Stimulated activated naive CD8-positive, alpha-beta T cell treated with anti-CD3 and anti-CD28 coated beads, Interleukin-15, Interleukin-2, amounts not matched to agents 100 U/mL and 50 U/mL, for 24 hours (primary cell): ENCODE data around the gene RPS6KA2.
A peak's percentile ranks its signal among the peaks of the same experiment; 100 is the strongest.

Experiments used
- ATAC-seq: fragments of 150-1000 bp; cut with Tn5 transposase; one replicate; pipeline ENCODE4 v1.10.0; 2021
- DNase-seq: peaks from one replicate; pipeline ENCODE4 v3.0.0; 2021

Gene RPS6KA2

GRCh38 chr6:166627033-166627874, at the start of gene RPS6KA2:
TSS of gene RPS6KA2 (minus strand) at chr6:166627251. CDS start at chr6:166627019, 232 bp downstream.
- peak; percentile 95 for ATAC-seq
- peak; percentile 99 for DNase-seq

GRCh38 chr6:166676270-166676860, 49.3 kb upstream of the RPS6KA2 start:
- ATAC-seq (no peak), DNase-seq (no peak)

- no peak for ATAC-seq
- DNase-seq, result no peak
These were observed 48.7 kb upstream of the RPS6KA2 start for GRCh38 chr6:166675736-166676135.

- ATAC-seq, result no peak
- DNase-seq, result no peak
These were observed 46.3 kb upstream of the RPS6KA2 start for GRCh38 chr6:166673309-166673708.

GRCh38 chr6:166672624-166673206, 45.7 kb upstream of the RPS6KA2 start:
- no peak for DNase-seq
- ATAC-seq, result no peak

GRCh38 chr6:166672146-166672545, 45.1 kb upstream of the RPS6KA2 start:
- DNase-seq, result no peak
- no peak for ATAC-seq

GRCh38 chr6:166671434-166672081, 44.5 kb upstream of the RPS6KA2 start:
- DNase-seq (no peak), ATAC-seq (no peak)

GRCh38 chr6:166670894-166671293, 43.8 kb upstream of the RPS6KA2 start:
- ATAC-seq (no peak), DNase-seq (no peak)

- DNase-seq, result no peak
- ATAC-seq, result no peak
These were observed 43.0 kb upstream of the RPS6KA2 start for GRCh38 chr6:166670013-166670412.

- ATAC-seq, result no peak
- DNase-seq, result no peak
These were observed 41.0 kb upstream of the RPS6KA2 start for GRCh38 chr6:166667796-166668610.

- no peak for ATAC-seq
- no peak for DNase-seq
These were observed 37.1 kb upstream of the RPS6KA2 start for GRCh38 chr6:166664135-166664534.

- ATAC-seq (no peak), DNase-seq (no peak)
These were observed 36.5 kb upstream of the RPS6KA2 start for GRCh38 chr6:166663568-166663967.

- DNase-seq (no peak), ATAC-seq (no peak)
These were observed 35.6 kb upstream of the RPS6KA2 start for GRCh38 chr6:166662690-166663089.

- no peak for DNase-seq
- ATAC-seq, result no peak
These were observed 34.5 kb upstream of the RPS6KA2 start for GRCh38 chr6:166661327-166662085.

- ATAC-seq (no peak), DNase-seq (no peak)
These were observed 33.2 kb upstream of the RPS6KA2 start for GRCh38 chr6:166660157-166660688.

GRCh38 chr6:166659581-166659980, 32.5 kb upstream of the RPS6KA2 start:
- DNase-seq (no peak), ATAC-seq (no peak)

- DNase-seq (no peak), ATAC-seq (no peak)
These were observed 31.7 kb upstream of the RPS6KA2 start for GRCh38 chr6:166658792-166659150.

- no peak for ATAC-seq
- no peak for DNase-seq
These were observed 31.2 kb upstream of the RPS6KA2 start for GRCh38 chr6:166658115-166658791.

GRCh38 chr6:166657531-166657930, 30.5 kb upstream of the RPS6KA2 start:
- DNase-seq, result no peak
- no peak for ATAC-seq
